Muscle layer of colon (tissue), 2 donors: ENCODE measurements around the gene LYRM2.

Source experiments
- H3K27ac ChIP-seq: one replicate; pipeline ENCODE4 v1.7.0; 2013; ENCODE audit warnings: low read depth, mild to moderate bottlenecking, low read length, moderate library complexity
- H3K27me3 ChIP-seq, 2 donors: one replicate each; pipeline ENCODE4 v1.7.0; 2013; ENCODE audit warnings: low read length in 2 of 2, mild to moderate bottlenecking in 2 of 2; ENCODE audit not compliant: insufficient read depth in 2 of 2, control insufficient read depth in 1 of 2
- H3K36me3 ChIP-seq: one replicate; pipeline ENCODE4 v1.7.0; 2013; ENCODE audit warnings: mild to moderate bottlenecking, low read length; ENCODE audit not compliant: insufficient read depth
- H3K4me1 ChIP-seq: one replicate; pipeline ENCODE4 v1.7.0; 2013; ENCODE audit warnings: mild to moderate bottlenecking, low read length; ENCODE audit not compliant: insufficient read depth
- H3K4me3 ChIP-seq, 2 donors: one replicate each; pipeline ENCODE4 v1.7.0; 2013; ENCODE audit warnings: low read length in 2 of 2, low read depth in 1 of 2, mild to moderate bottlenecking in 1 of 2, moderate library complexity in 1 of 2
- H3K9ac ChIP-seq: one replicate; pipeline ENCODE4 v1.7.0; 2013; ENCODE audit warnings: low read length
- H3K9me3 ChIP-seq: one replicate; pipeline ENCODE4 v1.7.0; 2013; ENCODE audit warnings: mild to moderate bottlenecking, low read length
- donor health status: abdominal sarcoma.
- donor health status: Adenocarcinoma of cecum.

LYRM2 gene

GRCh38 chr6:89591745-89592144 lies 46.8 kb downstream of the LYRM2 start:
- H3K27ac ChIP-seq = no peak overlapping the region

GRCh38 chr6:89590133-89590532 lies 48.4 kb downstream of the LYRM2 start:
- Histone ChIP-seq H3K27me3 (no peaks in the 10 kb centered on the region), H3K9ac (no peak overlapping the region), H3K4me1 (no peaks in the 10 kb centered on the region), H3K27ac (no peak overlapping the region), H3K9me3 (no peaks in the 10 kb centered on the region), H3K4me3 (no peak overlapping the region), H3K36me3 (no peaks in the 10 kb centered on the region)

More at GRCh38 chr6:89591745-89592144, 46.8 kb downstream of the LYRM2 start:
- H3K27me3 ChIP-seq = no peaks in the 10 kb centered on the region
- H3K9ac ChIP-seq = no peak overlapping the region
- H3K36me3 ChIP-seq = no peaks in the 10 kb centered on the region
- H3K9me3 ChIP-seq = no peaks in the 10 kb centered on the region
- H3K4me1 ChIP-seq = no peaks in the 10 kb centered on the region
- H3K4me3 ChIP-seq = no peak overlapping the region

GRCh38 chr6:89589297-89590025 lies 49.1 kb downstream of the LYRM2 start:
- Histone ChIP-seq H3K27ac (no peak overlapping the region), H3K36me3 (no peaks in the 10 kb centered on the region), H3K4me1 (no peaks in the 10 kb centered on the region), H3K27me3 (no peaks in the 10 kb centered on the region), H3K9me3 (no peaks in the 10 kb centered on the region), H3K9ac (no peak overlapping the region), H3K4me3 (no peak overlapping the region)

GRCh38 chr6:89585154-89585553 lies 53.4 kb downstream of the LYRM2 start:
- H3K27me3 ChIP-seq = no peaks in the 10 kb centered on the region
- no peak overlapping the region for H3K27ac ChIP-seq
- no peaks in the 10 kb centered on the region for H3K4me1 ChIP-seq
- no peaks in the 10 kb centered on the region for H3K9me3 ChIP-seq
- no peak overlapping the region for H3K4me3 ChIP-seq
- H3K36me3 ChIP-seq = no peaks in the 10 kb centered on the region
- H3K9ac ChIP-seq = no peak overlapping the region

GRCh38 chr6:89584539-89584938 lies 54.0 kb downstream of the LYRM2 start:
- Histone ChIP-seq H3K27ac (no peak overlapping the region), H3K9me3 (no peaks in the 10 kb centered on the region), H3K4me1 (no peaks in the 10 kb centered on the region)

GRCh38 chr6:89583559-89583958 lies 55.0 kb downstream of the LYRM2 start:
- Histone ChIP-seq H3K36me3 (no peaks in the 10 kb centered on the region), H3K9me3 (no peaks in the 10 kb centered on the region), H3K27me3 (no peaks in the 10 kb centered on the region), H3K27ac (no peak overlapping the region), H3K9ac (no peak overlapping the region), H3K4me1 (no peaks in the 10 kb centered on the region), H3K4me3 (no peak overlapping the region)

More at GRCh38 chr6:89584539-89584938, 54.0 kb downstream of the LYRM2 start:
- Histone ChIP-seq H3K27me3 (no peaks in the 10 kb centered on the region), H3K9ac (no peak overlapping the region), H3K36me3 (no peaks in the 10 kb centered on the region), H3K4me3 (no peak overlapping the region)

- H3K9me3 ChIP-seq = no peaks in the 10 kb centered on the region
- no peak overlapping the region for H3K27ac ChIP-seq
- H3K9ac ChIP-seq = no peak overlapping the region
- no peaks in the 10 kb centered on the region for H3K27me3 ChIP-seq
- H3K36me3 ChIP-seq = no peaks in the 10 kb centered on the region
- H3K4me1 ChIP-seq = no peaks in the 10 kb centered on the region
- no peak overlapping the region for H3K4me3 ChIP-seq
These were observed 55.8 kb downstream of the LYRM2 start for GRCh38 chr6:89582669-89583325.

- Histone ChIP-seq H3K27me3 (no peaks in the 10 kb centered on the region), H3K4me3 (no peak overlapping the region), H3K4me1 (no peaks in the 10 kb centered on the region), H3K9me3 (no peaks in the 10 kb centered on the region), H3K27ac (no peak overlapping the region), H3K36me3 (no peaks in the 10 kb centered on the region), H3K9ac (no peak overlapping the region)
These were observed 56.9 kb downstream of the LYRM2 start for GRCh38 chr6:89581689-89582088.

GRCh38 chr6:89580997-89581666 lies 57.4 kb downstream of the LYRM2 start:
- Histone ChIP-seq H3K9me3 (no peaks in the 10 kb centered on the region), H3K4me1 (no peaks in the 10 kb centered on the region), H3K36me3 (no peaks in the 10 kb centered on the region), H3K27me3 (no peaks in the 10 kb centered on the region), H3K4me3 (no peak overlapping the region), H3K9ac (no peak overlapping the region), H3K27ac (no peak overlapping the region)

- H3K9ac ChIP-seq = no peak overlapping the region
- no peaks in the 10 kb centered on the region for H3K27me3 ChIP-seq
- H3K36me3 ChIP-seq = no peaks in the 10 kb centered on the region
- H3K9me3 ChIP-seq = no peaks in the 10 kb centered on the region
- H3K27ac ChIP-seq = no peak overlapping the region
- no peak overlapping the region for H3K4me3 ChIP-seq
- H3K4me1 ChIP-seq = no peaks in the 10 kb centered on the region
These were observed 63.0 kb downstream of the LYRM2 start for GRCh38 chr6:89575562-89575960.

GRCh38 chr6:89574910-89575561 lies 63.5 kb downstream of the LYRM2 start:
- Histone ChIP-seq H3K4me3 (no peak overlapping the region), H3K27ac (no peak overlapping the region), H3K27me3 (no peaks in the 10 kb centered on the region), H3K9ac (no peak overlapping the region), H3K4me1 (no peaks in the 10 kb centered on the region), H3K9me3 (no peaks in the 10 kb centered on the region), H3K36me3 (no peaks in the 10 kb centered on the region)
